ENCODE data around the gene COL15A1. TPM values are rescaled to one million over a fixed set of nuclear protein-coding genes. Genes with fewer than 3 reads are reported as not detected.
A peak's percentile ranks its signal among the peaks of the same experiment; 100 is the strongest.

Gene COL15A1
- total and polyA plus RNA-seq, 4 experiments from 2014 or later = not detected

- peaks cover 14 to 23% (median 16%) of the 10 kb centered on the region in 4 donors for H3K4me1 Mint-ChIP-seq
- peak overlapping the region in 1 of 8 donors; percentile 32 for H3K4me3 Mint-ChIP-seq
- POLR2A ChIA-PET (ENCODE audit: partially characterized antibody) = interaction anchor here (0.9 to 3.0 kb wide), 3 partner anchors 112 to 141 kb away, joined by 3 to 10 read pairs (median 4); no protein-coding TSS in a partner anchor
These were observed 57.0 kb downstream of the COL15A1 start for GRCh38 chr9:99000476-99001395.

GRCh38 chr9:99001892-99002291 is 58.2 kb downstream of the COL15A1 start:
- H3K9me3 ChIP-seq (ENCODE audit: control insufficient read depth in 1 of 2, low read length in 2 of 2) = no peaks in the 10 kb centered on the region
- no peaks in the 10 kb centered on the region for H3K9me3 Mint-ChIP-seq
- H3K27me3 Mint-ChIP-seq = peaks cover 0 to 2% of the 10 kb centered on the region in 2 donors
- no peak overlapping the region for H3K4me3 Mint-ChIP-seq
- H3K27ac ChIP-seq (ENCODE audit: low read depth, low read length) = no peak overlapping the region
- CTCF ChIA-PET (ENCODE audit: partially characterized antibody) = interaction anchor here (0.9 to 15.9 kb wide), 17 partner anchors 9 to 183 kb away, joined by 3 to 480 read pairs (median 5); partner anchors contain the start of gene TGFBR1
- H3K4me1 Mint-ChIP-seq = peaks cover 14 to 27% (median 16%) of the 10 kb centered on the region in 4 donors
- H3K4me1 ChIP-seq (ENCODE audit: insufficient read depth, low read length) = peaks cover 16% of the 10 kb centered on the region
- no peaks in the 10 kb centered on the region for H3K27me3 ChIP-seq (ENCODE audit: insufficient read depth, low read length)
- DNase-seq = no peak
- no peak overlapping the region for H3K4me3 ChIP-seq (ENCODE audit: low read length in 2 of 2)
- H3K27ac Mint-ChIP-seq = no peak overlapping the region
- no peaks in the 10 kb centered on the region for H3K36me3 ChIP-seq (ENCODE audit: insufficient read depth, low read length)
- POLR2A ChIA-PET (ENCODE audit: partially characterized antibody) = interaction anchor here (1.1 to 3.0 kb wide), 2 partner anchors 137 to 140 kb away, joined by 3 to 10 read pairs; no protein-coding TSS in a partner anchor
- intact Hi-C loops (cut with micrococcal nuclease) = no loop called here
- H3K36me3 Mint-ChIP-seq = no peaks in the 10 kb centered on the region

More at GRCh38 chr9:99000476-99001395, 57.0 kb downstream of the COL15A1 start:
- Histone ChIP-seq H3K4me1 (ENCODE audit: insufficient read depth, low read length) (peaks cover 16% of the 10 kb centered on the region), H3K4me3 (ENCODE audit: low read length in 2 of 2) (no peak overlapping the region), H3K27me3 (ENCODE audit: insufficient read depth, low read length) (no peaks in the 10 kb centered on the region), H3K9me3 (ENCODE audit: control insufficient read depth in 1 of 2, low read length in 2 of 2) (no peaks in the 10 kb centered on the region), H3K27ac (ENCODE audit: low read depth, low read length) (no peak overlapping the region), H3K36me3 (ENCODE audit: insufficient read depth, low read length) (no peaks in the 10 kb centered on the region)
- intact Hi-C loops (cut with micrococcal nuclease) = loop anchor here (1.0 kb wide), 4 partner anchors 25 to 184 kb away; partner anchors contain the start of gene TGFBR1
- Mint-ChIP-seq H3K9me3 (no peaks in the 10 kb centered on the region), H3K27me3 (no peaks in the 10 kb centered on the region), H3K27ac (peak overlapping the region in 1 of 7 donors; percentile 13), H3K36me3 (no peaks in the 10 kb centered on the region)
- DNase-seq = peak; percentile 55 to 62 (median 60)
- CTCF ChIA-PET (ENCODE audit: partially characterized antibody) = interaction anchor here (0.6 to 15.9 kb wide), 36 partner anchors 11 to 1219 kb away, joined by 3 to 480 read pairs (median 4); partner anchors contain the start of genes GALNT12 and TGFBR1

DNA sequence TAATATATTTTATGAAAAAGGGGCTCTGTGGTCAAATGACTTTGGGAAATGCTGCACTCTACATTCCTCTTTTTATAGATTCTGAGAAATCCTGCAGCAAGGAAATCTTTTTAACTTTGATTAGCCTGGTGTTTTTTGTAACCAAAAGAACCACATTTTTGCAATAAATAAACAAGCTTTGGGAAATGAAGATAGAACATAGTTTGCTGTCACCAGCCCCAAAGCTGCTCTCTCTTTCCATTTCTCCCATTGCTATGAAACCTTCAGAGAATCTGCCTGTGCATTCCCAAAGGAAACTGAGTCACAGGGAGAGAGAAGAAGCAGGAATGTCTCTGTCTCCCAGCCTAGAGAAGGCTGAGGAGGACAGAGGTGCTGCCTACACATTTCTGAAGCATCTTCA is 59.0 kb downstream of the COL15A1 start:
- ChIA-PET CTCF (ENCODE audit: partially characterized antibody) (interaction anchor here (1.0 to 15.9 kb wide), 5 partner anchors 11 to 155 kb away, joined by 3 to 480 read pairs (median 3); no protein-coding TSS in a partner anchor), POLR2A (ENCODE audit: partially characterized antibody) (interaction anchor here (0.6 to 3.0 kb wide), 4 partner anchors 55 to 139 kb away, joined by 3 to 10 read pairs (median 3); no protein-coding TSS in a partner anchor)
- Mint-ChIP-seq H3K36me3 (no peaks in the 10 kb centered on the region), H3K27me3 (peaks cover 0 to 2% of the 10 kb centered on the region in 2 donors), H3K9me3 (no peaks in the 10 kb centered on the region), H3K27ac (no peak overlapping the region), H3K4me3 (no peak overlapping the region), H3K4me1 (peaks cover 14 to 27% (median 16%) of the 10 kb centered on the region in 4 donors)
- Histone ChIP-seq H3K4me3 (ENCODE audit: low read length in 2 of 2) (no peak overlapping the region), H3K4me1 (ENCODE audit: insufficient read depth, low read length) (peaks cover 16% of the 10 kb centered on the region), H3K9me3 (ENCODE audit: control insufficient read depth in 1 of 2, low read length in 2 of 2) (no peaks in the 10 kb centered on the region), H3K36me3 (ENCODE audit: insufficient read depth, low read length) (no peaks in the 10 kb centered on the region), H3K27ac (ENCODE audit: low read depth, low read length) (no peak overlapping the region), H3K27me3 (ENCODE audit: insufficient read depth, low read length) (no peaks in the 10 kb centered on the region)
- no peak for DNase-seq
- intact Hi-C loops (cut with micrococcal nuclease) = no loop called here

DNA sequence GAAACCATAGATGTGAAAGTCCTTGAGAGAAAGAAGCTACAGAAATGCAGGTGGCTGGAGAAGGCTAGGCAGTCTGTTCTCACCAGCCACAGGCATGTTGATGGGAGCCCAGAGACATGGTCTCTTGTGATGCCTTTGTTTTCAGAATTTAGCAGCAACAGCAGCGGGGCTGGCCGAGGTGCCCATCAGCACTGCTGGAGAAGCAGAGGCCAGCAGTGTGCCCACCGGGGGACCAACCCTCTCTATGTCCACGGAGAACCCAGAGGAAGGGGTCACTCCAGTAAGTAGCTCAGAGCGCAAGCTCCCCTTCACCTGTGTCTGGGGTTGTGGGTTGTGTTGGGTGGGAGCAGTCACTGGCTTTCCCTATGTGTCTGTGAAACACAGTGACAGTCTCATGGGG is 59.6 kb downstream of the COL15A1 start:
- Histone ChIP-seq H3K36me3 (ENCODE audit: insufficient read depth, low read length) (no peaks in the 10 kb centered on the region), H3K4me1 (ENCODE audit: insufficient read depth, low read length) (peaks cover 16% of the 10 kb centered on the region), H3K27ac (ENCODE audit: low read depth, low read length) (no peak overlapping the region), H3K9me3 (ENCODE audit: control insufficient read depth in 1 of 2, low read length in 2 of 2) (no peaks in the 10 kb centered on the region), H3K4me3 (ENCODE audit: low read length in 2 of 2) (no peak overlapping the region), H3K27me3 (ENCODE audit: insufficient read depth, low read length) (no peaks in the 10 kb centered on the region)
- intact Hi-C loops (cut with micrococcal nuclease) = no loop called here
- Mint-ChIP-seq H3K9me3 (no peaks in the 10 kb centered on the region), H3K36me3 (no peaks in the 10 kb centered on the region), H3K27me3 (peaks cover 0 to 2% of the 10 kb centered on the region in 2 donors), H3K27ac (no peak overlapping the region), H3K4me1 (peaks cover 14 to 27% (median 14%) of the 10 kb centered on the region in 4 donors), H3K4me3 (peak overlapping the region in 1 of 8 donors; percentile 13)
- DNase-seq = no peak
- ChIA-PET POLR2A (ENCODE audit: partially characterized antibody) (interaction anchor here (1.1 to 3.0 kb wide), 2 partner anchors 136 to 138 kb away, joined by 3 to 10 read pairs; no protein-coding TSS in a partner anchor), CTCF (ENCODE audit: partially characterized antibody) (interaction anchor here (1.0 to 15.9 kb wide), 5 partner anchors 11 to 156 kb away, joined by 3 to 480 read pairs (median 3); no protein-coding TSS in a partner anchor)

- H3K36me3 Mint-ChIP-seq = no peaks in the 10 kb centered on the region
- H3K9me3 Mint-ChIP-seq = no peaks in the 10 kb centered on the region
- H3K36me3 ChIP-seq (ENCODE audit: insufficient read depth, low read length) = no peaks in the 10 kb centered on the region
- peaks cover 0 to 2% of the 10 kb centered on the region in 2 donors for H3K27me3 Mint-ChIP-seq
- intact Hi-C loops (cut with micrococcal nuclease) = no loop called here
- ChIA-PET CTCF (ENCODE audit: partially characterized antibody) (interaction anchor here (1.8 to 15.9 kb wide), 2 partner anchors 54 to 136 kb away, joined by 4 to 480 read pairs; no protein-coding TSS in a partner anchor), POLR2A (ENCODE audit: partially characterized antibody) (no interaction called here)
- no peaks in the 10 kb centered on the region for H3K27me3 ChIP-seq (ENCODE audit: insufficient read depth, low read length)
- peak overlapping the region in 1 of 8 donors; percentile 42 for H3K4me3 Mint-ChIP-seq
- no peak overlapping the region for H3K4me3 ChIP-seq (ENCODE audit: low read length in 2 of 2)
- peak overlapping the region in 2 of 7 donors; percentile 46 to 59 for H3K27ac Mint-ChIP-seq
- no peak for DNase-seq
- H3K4me1 ChIP-seq (ENCODE audit: insufficient read depth, low read length) = peaks cover 16% of the 10 kb centered on the region
- no peaks in the 10 kb centered on the region for H3K9me3 ChIP-seq (ENCODE audit: control insufficient read depth in 1 of 2, low read length in 2 of 2)
- H3K4me1 Mint-ChIP-seq = peaks cover 14 to 27% (median 14%) of the 10 kb centered on the region in 4 donors
- H3K27ac ChIP-seq (ENCODE audit: low read depth, low read length) = no peak overlapping the region
These were observed 60.4 kb downstream of the COL15A1 start for GRCh38 chr9:99004115-99004514.

GRCh38 chr9:99004717-99005460 is 61.2 kb downstream of the COL15A1 start:
- no peaks in the 10 kb centered on the region for H3K9me3 ChIP-seq (ENCODE audit: control insufficient read depth in 1 of 2, low read length in 2 of 2)
- Mint-ChIP-seq H3K4me1 (peaks cover 14 to 27% (median 14%) of the 10 kb centered on the region in 4 donors), H3K4me3 (no peak overlapping the region), H3K36me3 (no peaks in the 10 kb centered on the region), H3K27ac (no peak overlapping the region), H3K9me3 (peaks cover 0 to 2% (median under 1%) of the 10 kb centered on the region in 8 donors), H3K27me3 (peaks cover 0 to 2% of the 10 kb centered on the region in 2 donors)
- H3K27ac ChIP-seq (ENCODE audit: low read depth, low read length) = no peak overlapping the region
- POLR2A ChIA-PET (ENCODE audit: partially characterized antibody) = no interaction called here
- no peaks in the 10 kb centered on the region for H3K27me3 ChIP-seq (ENCODE audit: insufficient read depth, low read length)
- no peak for DNase-seq
- H3K36me3 ChIP-seq (ENCODE audit: insufficient read depth, low read length) = no peaks in the 10 kb centered on the region
- H3K4me1 ChIP-seq (ENCODE audit: insufficient read depth, low read length) = peaks cover 16% of the 10 kb centered on the region
- H3K4me3 ChIP-seq (ENCODE audit: low read length in 2 of 2) = no peak overlapping the region
- intact Hi-C loops (cut with micrococcal nuclease) = no loop called here
- CTCF ChIA-PET (ENCODE audit: partially characterized antibody) = interaction anchor here (0.8 to 15.9 kb wide), 5 partner anchors 9 to 136 kb away, joined by 3 to 480 read pairs (median 4); no protein-coding TSS in a partner anchor

Data from CD4-positive, alpha-beta memory T cell (primary cell).